PC-3 (cell line): ENCODE measurements around the gene ZNF554.

Source experiments
- EZH2 ChIP-seq: fragments of 300-600 bp; sonication (generic); IDR thresholded peaks from one replicate; pipeline ENCODE4 v1.6.1; 2017; ENCODE audit warnings: antibody characterized with exemption, mild to moderate bottlenecking, low read length; ENCODE audit not compliant: unreplicated experiment
- EZH2phosphoT487 ChIP-seq: fragments of 300-600 bp; sonication (generic); IDR thresholded peaks from 2 replicates; pipeline ENCODE4 v1.6.1; 2018; ENCODE audit warnings: mild to moderate bottlenecking, antibody characterized with exemption, low read length, borderline replicate concordance
- TF ChIP-seq, protein P1 (sequence below): fragments of 300-600 bp; sonication (generic); conservative IDR thresholded peaks from 2 replicates; pipeline ENCODE4 v1.5.1; 2017; ENCODE audit warnings: antibody characterized with exemption, low read depth, mild to moderate bottlenecking, low read length

GRCh38 chr19:2815923-2816322 lies 3.7 kb upstream of the ZNF554 start:
- TF ChIP-seq, protein P1, sequence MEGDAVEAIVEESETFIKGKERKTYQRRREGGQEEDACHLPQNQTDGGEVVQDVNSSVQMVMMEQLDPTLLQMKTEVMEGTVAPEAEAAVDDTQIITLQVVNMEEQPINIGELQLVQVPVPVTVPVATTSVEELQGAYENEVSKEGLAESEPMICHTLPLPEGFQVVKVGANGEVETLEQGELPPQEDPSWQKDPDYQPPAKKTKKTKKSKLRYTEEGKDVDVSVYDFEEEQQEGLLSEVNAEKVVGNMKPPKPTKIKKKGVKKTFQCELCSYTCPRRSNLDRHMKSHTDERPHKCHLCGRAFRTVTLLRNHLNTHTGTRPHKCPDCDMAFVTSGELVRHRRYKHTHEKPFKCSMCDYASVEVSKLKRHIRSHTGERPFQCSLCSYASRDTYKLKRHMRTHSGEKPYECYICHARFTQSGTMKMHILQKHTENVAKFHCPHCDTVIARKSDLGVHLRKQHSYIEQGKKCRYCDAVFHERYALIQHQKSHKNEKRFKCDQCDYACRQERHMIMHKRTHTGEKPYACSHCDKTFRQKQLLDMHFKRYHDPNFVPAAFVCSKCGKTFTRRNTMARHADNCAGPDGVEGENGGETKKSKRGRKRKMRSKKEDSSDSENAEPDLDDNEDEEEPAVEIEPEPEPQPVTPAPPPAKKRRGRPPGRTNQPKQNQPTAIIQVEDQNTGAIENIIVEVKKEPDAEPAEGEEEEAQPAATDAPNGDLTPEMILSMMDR, result no peak
- no peak for TF ChIP-seq EZH2
- no peak for TF ChIP-seq EZH2phosphoT487
